HL-60 (cell line): ENCODE data around the gene KRT73.

ENCODE experiments used
- CTCF ChIP-seq: IDR thresholded peaks from one replicate; pipeline ENCODE4 v1.5.1; 2011; ENCODE audit warnings: low read length, control low read depth, inconsistent platforms; ENCODE audit not compliant: insufficient read depth
- REST ChIP-seq: IDR thresholded peaks from 2 replicates; pipeline ENCODE4 v1.6.1; 2012; ENCODE audit warnings: low read depth; ENCODE audit not compliant: insufficient replicate concordance

GRCh38 chr12:52578469-52578868 is 39.9 kb downstream of the KRT73 start:
- TF ChIP-seq REST = no peak
- TF ChIP-seq CTCF = no peak
